GM10266 (cell line): ENCODE measurements around the gene MTIF3.
"Not testable (repeated sequence)": the region's sequence is repeated elsewhere in the genome, so short reads cannot be mapped to it uniquely, and the experiment has no call there.

Experiments
- DNase-seq: peaks from one replicate; pipeline ENCODE4 v3.0.0; 2012; ENCODE audit errors: extremely low spot score
- TF ChIP-seq, protein P1 (sequence below): IDR thresholded peaks from 2 replicates; pipeline ENCODE4 v1.5.1; 2012; ENCODE audit warnings: mild to moderate bottlenecking, low read depth; ENCODE audit not compliant: control insufficient read depth, insufficient read depth; ENCODE audit errors: missing control alignments

MTIF3 gene

DNA sequence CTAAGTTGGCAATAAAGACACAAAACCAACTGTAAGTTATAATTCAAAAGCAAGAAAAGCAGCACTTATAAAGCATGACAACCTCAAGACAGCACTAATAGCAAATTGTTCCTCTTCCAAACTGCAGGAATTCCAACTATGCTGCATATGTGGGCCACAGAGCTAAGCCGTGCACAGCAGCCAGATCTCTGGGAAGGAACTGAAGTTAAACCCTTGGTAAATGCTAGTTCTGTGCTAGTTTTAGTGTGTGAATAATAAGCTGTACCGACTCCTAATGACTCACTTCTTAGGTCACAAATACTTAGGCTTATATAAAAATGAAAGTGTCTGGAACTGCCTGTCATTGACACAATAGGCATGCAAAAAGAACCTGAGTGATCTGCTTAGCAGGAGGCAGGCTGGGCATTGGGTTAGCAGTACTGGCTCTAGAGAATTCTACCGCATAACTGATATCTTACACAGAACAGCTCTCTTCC lies 47.1 kb downstream of the MTIF3 start:
- TF ChIP-seq, protein P1, sequence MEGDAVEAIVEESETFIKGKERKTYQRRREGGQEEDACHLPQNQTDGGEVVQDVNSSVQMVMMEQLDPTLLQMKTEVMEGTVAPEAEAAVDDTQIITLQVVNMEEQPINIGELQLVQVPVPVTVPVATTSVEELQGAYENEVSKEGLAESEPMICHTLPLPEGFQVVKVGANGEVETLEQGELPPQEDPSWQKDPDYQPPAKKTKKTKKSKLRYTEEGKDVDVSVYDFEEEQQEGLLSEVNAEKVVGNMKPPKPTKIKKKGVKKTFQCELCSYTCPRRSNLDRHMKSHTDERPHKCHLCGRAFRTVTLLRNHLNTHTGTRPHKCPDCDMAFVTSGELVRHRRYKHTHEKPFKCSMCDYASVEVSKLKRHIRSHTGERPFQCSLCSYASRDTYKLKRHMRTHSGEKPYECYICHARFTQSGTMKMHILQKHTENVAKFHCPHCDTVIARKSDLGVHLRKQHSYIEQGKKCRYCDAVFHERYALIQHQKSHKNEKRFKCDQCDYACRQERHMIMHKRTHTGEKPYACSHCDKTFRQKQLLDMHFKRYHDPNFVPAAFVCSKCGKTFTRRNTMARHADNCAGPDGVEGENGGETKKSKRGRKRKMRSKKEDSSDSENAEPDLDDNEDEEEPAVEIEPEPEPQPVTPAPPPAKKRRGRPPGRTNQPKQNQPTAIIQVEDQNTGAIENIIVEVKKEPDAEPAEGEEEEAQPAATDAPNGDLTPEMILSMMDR: no peak
- DNase-seq: no peak

DNA sequence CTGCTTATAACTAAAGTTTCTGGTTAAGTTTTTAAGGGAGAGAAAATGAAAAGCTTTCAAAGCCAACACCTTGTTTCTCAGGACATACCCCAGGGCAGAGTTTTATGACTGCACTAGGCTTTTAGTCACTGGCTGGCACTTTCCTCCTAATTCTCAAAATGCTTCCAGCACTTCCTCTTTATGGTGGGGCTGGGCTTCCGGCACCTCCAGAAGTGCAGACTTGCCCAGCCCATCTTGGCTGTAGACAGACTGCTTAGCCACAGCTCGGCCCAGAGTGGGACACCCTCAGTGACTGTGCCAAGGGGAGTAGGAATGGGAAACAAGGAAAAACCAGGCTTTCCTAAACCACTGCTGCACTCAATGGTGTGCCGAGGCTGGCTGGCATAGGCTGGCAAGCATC lies 49.2 kb downstream of the MTIF3 start:
- TF ChIP-seq, protein P1: no peak
- no peak for DNase-seq

DNA sequence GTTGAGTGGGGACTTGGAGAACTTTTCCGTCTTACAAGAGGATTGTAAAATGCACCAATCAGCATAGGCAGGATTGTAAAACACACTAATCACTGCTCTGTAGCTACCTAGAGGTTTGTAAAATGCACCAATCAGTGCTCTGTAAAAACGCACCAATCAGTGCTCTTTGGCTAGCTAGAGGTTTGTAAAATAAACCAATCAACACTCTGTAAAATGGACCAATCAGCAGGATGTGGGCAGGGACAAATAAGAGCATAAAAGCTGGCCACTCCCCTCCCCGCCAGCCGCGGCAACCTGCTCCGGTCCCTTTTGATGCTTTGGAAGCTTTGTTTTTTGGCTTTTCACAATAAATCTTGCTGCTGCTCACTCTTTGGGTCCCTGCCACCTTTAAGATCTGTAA lies 50.0 kb downstream of the MTIF3 start:
- DNase-seq: not testable (repeated sequence)

DNA sequence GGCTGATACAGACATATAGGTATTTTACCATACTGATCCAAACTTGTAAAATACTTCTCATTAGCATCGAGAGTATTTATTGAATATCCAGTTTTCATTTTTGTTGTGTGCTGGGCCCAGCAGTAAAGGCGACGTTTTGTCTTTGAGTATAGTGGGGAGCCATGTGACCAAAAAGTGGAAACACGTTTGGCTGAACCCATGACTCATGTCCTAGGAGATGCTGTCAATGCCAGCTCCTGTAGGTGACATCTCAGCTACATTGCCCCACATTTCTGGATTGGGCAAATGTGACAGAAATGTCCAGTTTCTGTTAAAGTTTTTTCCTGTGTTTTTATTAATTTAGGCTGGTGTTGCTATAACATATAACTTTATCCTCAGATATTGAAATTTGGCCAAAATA lies 52.0 kb downstream of the MTIF3 start:
- TF ChIP-seq, protein P1: no peak
- no peak for DNase-seq

DNA sequence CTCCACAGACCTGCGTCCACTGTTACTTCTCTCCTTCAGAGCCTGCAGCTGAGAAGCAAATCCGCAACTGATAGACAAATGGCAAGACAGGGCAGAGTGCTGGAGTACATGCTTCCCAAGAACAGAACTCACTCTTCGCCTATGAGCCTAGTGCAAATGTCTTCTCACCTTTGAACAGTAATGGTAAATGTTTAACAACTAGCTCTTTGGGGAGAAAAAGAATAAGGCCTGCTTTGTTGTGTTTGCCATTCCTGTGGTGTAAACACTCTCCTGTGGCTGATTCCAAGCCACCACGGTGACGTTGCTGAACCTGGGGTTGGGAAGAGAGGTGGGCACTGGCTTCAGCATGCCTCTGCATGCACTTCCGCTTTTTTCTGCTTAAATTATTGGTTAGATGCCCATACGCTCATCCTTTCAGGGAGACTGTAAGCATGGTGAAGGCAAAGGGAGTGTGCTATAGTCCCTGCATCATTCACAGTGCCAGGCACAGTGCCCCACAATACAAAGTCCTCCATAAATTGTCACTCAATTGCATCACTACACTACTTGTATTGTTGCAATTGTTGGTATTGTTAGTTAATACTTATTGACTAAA lies 54.0 kb downstream of the MTIF3 start:
- TF ChIP-seq, protein P1: no peak
- no peak for DNase-seq

DNA sequence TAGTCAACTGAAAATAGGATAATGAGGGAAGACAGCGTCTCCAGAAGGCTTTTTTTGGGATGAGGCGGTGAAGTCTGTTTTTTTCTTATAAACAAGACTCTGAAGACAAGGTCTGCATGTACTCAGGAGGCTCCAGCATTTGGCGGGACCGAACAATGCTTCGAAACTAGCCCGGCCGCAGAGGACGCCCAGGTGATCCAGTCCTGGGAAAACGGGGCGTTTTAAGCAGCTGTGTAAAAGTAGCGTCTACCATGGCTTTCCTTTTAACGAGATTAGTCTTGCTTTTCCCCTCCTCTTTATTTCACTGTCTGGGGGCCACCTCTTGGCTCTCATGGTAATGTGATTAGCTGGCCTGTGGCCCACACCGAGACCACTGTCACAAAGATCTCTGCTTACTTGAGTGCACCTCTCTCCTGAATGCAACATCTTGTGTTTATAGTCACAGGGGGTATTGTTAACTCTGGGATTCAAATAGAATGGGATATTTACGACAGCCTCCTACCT lies 55.3 kb downstream of the MTIF3 start:
- no peak for DNase-seq
- TF ChIP-seq, protein P1: no peak

DNA sequence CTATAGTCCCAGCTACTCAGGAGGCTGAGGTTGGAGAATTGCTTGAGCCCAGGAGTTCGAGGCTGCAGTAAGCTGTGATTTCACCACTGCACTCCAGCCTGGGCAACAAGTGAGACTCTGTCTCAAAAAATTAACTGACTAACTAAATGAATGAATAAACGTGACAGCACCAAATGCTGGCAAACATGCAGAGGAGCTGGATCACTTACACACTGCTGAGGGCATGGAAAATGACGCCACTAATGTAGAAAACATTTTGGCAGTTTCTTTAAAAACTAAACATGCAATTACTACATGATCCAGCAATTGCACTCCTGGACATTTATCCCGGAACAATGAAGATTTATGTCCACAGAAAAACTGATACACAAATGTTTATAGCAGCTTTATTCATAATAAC lies 57.3 kb downstream of the MTIF3 start:
- TF ChIP-seq, protein P1: no peak
- no peak for DNase-seq

DNA sequence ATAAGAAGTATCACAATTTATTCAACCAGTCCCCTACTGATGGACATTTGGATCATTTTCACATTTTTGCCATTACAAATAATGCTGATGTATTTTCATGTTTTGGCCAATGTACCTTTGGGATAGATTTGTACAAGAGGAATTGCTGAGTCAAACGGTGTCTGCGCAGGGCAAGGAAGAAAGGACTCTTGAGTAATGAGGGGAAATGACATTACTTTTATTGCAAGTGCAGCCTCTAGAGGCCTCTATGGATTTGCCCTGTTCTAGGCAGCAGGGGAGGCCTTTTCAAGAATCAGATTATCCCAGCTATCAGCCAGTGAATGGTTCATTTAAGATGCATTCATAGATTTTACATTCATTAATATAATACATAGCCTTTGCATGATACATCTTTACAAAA lies 58.9 kb downstream of the MTIF3 start:
- no peak for DNase-seq
- TF ChIP-seq, protein P1: no peak
